Endothelial cell of umbilical vein (primary cell): ENCODE measurements around the gene SRRD. TPM values are rescaled to one million over a fixed set of nuclear protein-coding genes. Genes with fewer than 3 reads are reported as not detected.

Experiments
- BruUV-seq: library from RNA; stranded (reverse); fragments of 400-500 nt; replicated peaks from 2 replicates; lab custom pipeline; 2021; lab: Mats Ljungman, UMichigan
- CTCF ChIA-PET: fragments of 300-600, 350-600 bp; sonication (Branson Sonifier 250); formaldehyde crosslinking; loops from one replicate; lab custom pipeline; 2021; ENCODE audit warnings: antibody characterized with exemption, inconsistent platforms; lab: Charles Lee
- POLR2A ChIA-PET: fragments of 300-600, 350-600 bp; sonication (Branson Sonifier 250); formaldehyde crosslinking; loops from one replicate; lab custom pipeline; 2021; ENCODE audit warnings: antibody characterized with exemption, inconsistent platforms; lab: Charles Lee
- DNase-seq: peaks from one replicate; pipeline ENCODE4 v3.0.0-alpha.2; 2011; ENCODE audit warnings: low read depth, low spot score
- FAIRE-seq: peaks from 2 replicates; lab custom pipeline; 2011; peaks lifted over from hg19 to GRCh38; lab: Jason Lieb, UNC
- H2AFZ ChIP-seq: 2 replicates; pipeline ENCODE4 v1.6.0; 2012; ENCODE audit warnings: low read depth, low read length, control low read depth, inconsistent platforms
- H3K27ac ChIP-seq: 2 replicates; pipeline ENCODE4 v1.5.1; 2011; ENCODE audit warnings: low read depth, mild to moderate bottlenecking, control low read depth, low read length, moderate library complexity; ENCODE audit not compliant: insufficient read depth
- H3K27me3 ChIP-seq, 2 experiments: 2 replicates each; pipeline versions ENCODE4 v1.6.0 to v1.6.1; 2011; ENCODE audit warnings: low read length in 2 of 2, mixed read lengths in 1 of 2; ENCODE audit not compliant: control insufficient read depth in 2 of 2, insufficient read depth in 2 of 2
- H3K36me3 ChIP-seq, 2 experiments: 2 replicates in 1 of 2; 3 replicates in 1 of 2; pipeline ENCODE4 v1.5.1; 2011; ENCODE audit warnings: low read length in 2 of 2, mild to moderate bottlenecking in 1 of 2, moderate library complexity in 1 of 2; ENCODE audit not compliant: control insufficient read depth in 2 of 2, insufficient read depth in 2 of 2; ENCODE audit errors: extremely low read depth in 1 of 2
- H3K4me1 ChIP-seq: 3 replicates; pipeline ENCODE4 v1.5.1; 2011; ENCODE audit warnings: mild to moderate bottlenecking, low read length; ENCODE audit not compliant: control insufficient read depth, insufficient read depth; ENCODE audit errors: extremely low read depth
- H3K4me2 ChIP-seq: 2 replicates; pipeline ENCODE4 v1.6.1; 2011; ENCODE audit warnings: low read length, control low read depth, mixed read lengths; ENCODE audit not compliant: insufficient read depth
- H3K4me3 ChIP-seq, 3 experiments: fragments of 200-600 bp in 1 of 3; sonication (generic), shearing (Covaris generic) in 1 of 3; replicated peaks in 1 of 3; 2 replicates each; pipeline ENCODE4 v1.5.1; 2011 to 2016; ENCODE audit warnings: control low read depth in 3 of 3, low read length in 3 of 3, mild to moderate bottlenecking in 2 of 3, inconsistent platforms in 1 of 3, low read depth in 1 of 3, moderate library complexity in 1 of 3; ENCODE audit not compliant: insufficient read depth in 1 of 3
- H3K79me2 ChIP-seq: 2 replicates; pipeline ENCODE4 v1.6.0; 2012; ENCODE audit warnings: low read length, inconsistent platforms; ENCODE audit not compliant: control insufficient read depth, insufficient read depth
- H3K9ac ChIP-seq: replicated peaks from 2 replicates; pipeline ENCODE3; 2011; ENCODE audit warnings: low read length, control low read depth; ENCODE audit not compliant: insufficient read depth; ENCODE audit errors: extremely low read depth
- H3K9me1 ChIP-seq: replicated peaks from 3 replicates; pipeline ENCODE4 v1.6.0; 2011; ENCODE audit warnings: mild to moderate bottlenecking, low read length; ENCODE audit not compliant: control insufficient read depth, insufficient read depth; ENCODE audit errors: extremely low read depth
- H3K9me3 ChIP-seq: replicated peaks from 2 replicates; pipeline ENCODE4 v1.5.1; 2012; ENCODE audit warnings: low read length, inconsistent platforms; ENCODE audit not compliant: control insufficient read depth, insufficient read depth
- H4K20me1 ChIP-seq: replicated peaks from 2 replicates; pipeline ENCODE3; 2011; ENCODE audit warnings: mild to moderate bottlenecking, low read length; ENCODE audit not compliant: control insufficient read depth, insufficient read depth; ENCODE audit errors: extremely low read depth
- FOS ChIP-seq: IDR thresholded peaks from 2 replicates; pipeline ENCODE4 v1.6.1; 2011; ENCODE audit warnings: mild to moderate bottlenecking, low read length, moderate library complexity, borderline replicate concordance; ENCODE audit not compliant: insufficient read depth
- GATA2 ChIP-seq: IDR thresholded peaks from 2 replicates; pipeline ENCODE4 v1.7.0; 2011; ENCODE audit warnings: low read depth, mild to moderate bottlenecking, moderate library complexity, mixed read lengths, low read length; ENCODE audit not compliant: insufficient read length, insufficient read depth
- JUN ChIP-seq: IDR thresholded peaks from 2 replicates; pipeline ENCODE4 v1.6.1; 2011; ENCODE audit warnings: borderline replicate concordance, low read depth; ENCODE audit not compliant: insufficient read length, insufficient read depth
- POLR2A ChIP-seq: IDR thresholded peaks from 2 replicates; pipeline ENCODE4 v1.6.1; 2012; ENCODE audit warnings: low read depth, mild to moderate bottlenecking, control low read depth, low read length
- POLR2AphosphoS5 ChIP-seq: IDR thresholded peaks from 2 replicates; pipeline ENCODE4 v1.6.1; 2012; ENCODE audit warnings: low read depth, mild to moderate bottlenecking, control low read depth, low read length, moderate library complexity; ENCODE audit not compliant: insufficient read depth
- dilution Hi-C: fragments of 300-500 bp; cut with MboI; formaldehyde crosslinking; loops from one replicate; pipeline ENCODE4 v1.15.0; 2019; ENCODE audit warnings: low sequenced_read_pairs; ENCODE audit not compliant: extremely low pct_ligation_motif_present
- intact Hi-C: fragments of 100-400 bp; cut with micrococcal nuclease; formaldehyde crosslinking; loops from one replicate; pipeline ENCODE4 v1.10.0; 2022
- polyA plus RNA-seq, 4 experiments: library from polyadenylated mRNA; depleted of rRNA in 3 of 4; stranded (reverse) in 3 of 4; unstranded in 1 of 4; fragments of >200 nt; gene quantifications; 2 replicates each; pipeline versions ENCODE4 v1.2.1 to v1.2.3, GENCODE V29; 2011 to 2012; ENCODE audit warnings: missing spikeins in 1 of 4
- total RNA-seq: library from RNA; stranded (reverse); gene quantifications from 2 replicates; pipeline ENCODE4 v1.2.3, GENCODE V29; 2021
- TF ChIP-seq, protein P1 (sequence below), 2 donors: IDR thresholded peaks; 1 replicate in 1 of 2; 2 replicates in 1 of 2; pipeline ENCODE4 v1.5.1; 2011; ENCODE audit warnings: low read length in 2 of 2, mild to moderate bottlenecking in 2 of 2, moderate library complexity in 2 of 2, control low read depth in 1 of 2, inconsistent platforms in 1 of 2, low read depth in 1 of 2; ENCODE audit not compliant: insufficient read depth in 1 of 2; ENCODE audit errors: extremely low read depth in 1 of 2

The SRRD gene
- total and polyA plus RNA-seq, 2 donors (not counting 3 experiments of a cell fraction or from before 2014, with no cell fraction given), result 23.4 to 24.2 TPM

DNA sequence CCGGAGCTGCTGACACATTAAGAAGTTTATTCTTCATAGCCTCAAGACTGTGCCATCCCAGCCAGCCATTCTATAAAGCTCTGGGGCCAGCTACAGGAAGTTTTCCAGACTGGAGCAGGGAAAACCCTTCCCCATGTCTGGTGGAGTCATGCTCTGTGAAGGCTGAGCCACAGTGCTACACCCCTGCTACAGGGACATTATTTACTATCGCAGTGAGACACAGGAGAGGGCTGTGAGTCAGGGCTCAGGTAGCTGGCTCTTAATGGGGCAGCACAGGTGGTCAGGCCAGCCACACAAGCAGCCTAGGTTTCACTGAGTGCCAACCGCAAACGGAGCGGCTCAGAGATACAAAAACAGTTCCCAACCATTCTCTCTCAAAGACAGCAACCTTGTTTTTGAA, 12.2 kb upstream of the SRRD start:
- H2AFZ ChIP-seq, result no peak overlapping the region
- peak overlapping the region; percentile 28 for H3K9ac ChIP-seq
- no peak overlapping the region for H3K4me3 ChIP-seq
- peaks cover 28% of the 10 kb centered on the region for H3K4me1 ChIP-seq
- peak overlapping the region; percentile 4 for H3K4me2 ChIP-seq
- no peaks in the 10 kb centered on the region for H4K20me1 ChIP-seq
- no peaks in the 10 kb centered on the region for H3K9me1 ChIP-seq
- H3K27me3 ChIP-seq, result no peaks in the 10 kb centered on the region
- ChIA-PET POLR2A (interaction anchor here (0.5 kb wide), 1 partner anchor 29 kb away, joined by 3 read pairs; no protein-coding TSS in a partner anchor), CTCF (interaction anchor here (1.2 to 1.9 kb wide), 6 partner anchors 10 to 194 kb away, joined by 3 to 10 read pairs (median 6); partner anchors contain the start of genes HPS4 and SRRD)
- BruUV-seq, result no TSS peak
- H3K79me2 ChIP-seq, result no peaks in the 10 kb centered on the region
- peaks cover 10 to 23% of the 10 kb centered on the region in 2 experiments for H3K36me3 ChIP-seq
- dilution Hi-C loops, result no loop called here
- intact Hi-C loops, result loop anchor here (1.0 kb wide), 1 partner anchor 29 kb away; no protein-coding TSS in a partner anchor
- FAIRE-seq, result peak; percentile 69
- TF ChIP-seq JUN (peak; percentile 18), FOS (peak; percentile 96), POLR2AphosphoS5 (peak; percentile 36), POLR2A (no peak)
- TF ChIP-seq, protein P1, sequence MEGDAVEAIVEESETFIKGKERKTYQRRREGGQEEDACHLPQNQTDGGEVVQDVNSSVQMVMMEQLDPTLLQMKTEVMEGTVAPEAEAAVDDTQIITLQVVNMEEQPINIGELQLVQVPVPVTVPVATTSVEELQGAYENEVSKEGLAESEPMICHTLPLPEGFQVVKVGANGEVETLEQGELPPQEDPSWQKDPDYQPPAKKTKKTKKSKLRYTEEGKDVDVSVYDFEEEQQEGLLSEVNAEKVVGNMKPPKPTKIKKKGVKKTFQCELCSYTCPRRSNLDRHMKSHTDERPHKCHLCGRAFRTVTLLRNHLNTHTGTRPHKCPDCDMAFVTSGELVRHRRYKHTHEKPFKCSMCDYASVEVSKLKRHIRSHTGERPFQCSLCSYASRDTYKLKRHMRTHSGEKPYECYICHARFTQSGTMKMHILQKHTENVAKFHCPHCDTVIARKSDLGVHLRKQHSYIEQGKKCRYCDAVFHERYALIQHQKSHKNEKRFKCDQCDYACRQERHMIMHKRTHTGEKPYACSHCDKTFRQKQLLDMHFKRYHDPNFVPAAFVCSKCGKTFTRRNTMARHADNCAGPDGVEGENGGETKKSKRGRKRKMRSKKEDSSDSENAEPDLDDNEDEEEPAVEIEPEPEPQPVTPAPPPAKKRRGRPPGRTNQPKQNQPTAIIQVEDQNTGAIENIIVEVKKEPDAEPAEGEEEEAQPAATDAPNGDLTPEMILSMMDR (IDR thresholded peaks at IDR 0.05; ENCODE audit: extremely low read depth in 1 of 2, insufficient read depth in 1 of 2, low read depth in 1 of 2, low read length in 2 of 2), result no peak
- peak; percentile 92 for DNase-seq
- no peaks in the 10 kb centered on the region for H3K9me3 ChIP-seq
- peak overlapping the region; percentile 87 for H3K27ac ChIP-seq

DNA sequence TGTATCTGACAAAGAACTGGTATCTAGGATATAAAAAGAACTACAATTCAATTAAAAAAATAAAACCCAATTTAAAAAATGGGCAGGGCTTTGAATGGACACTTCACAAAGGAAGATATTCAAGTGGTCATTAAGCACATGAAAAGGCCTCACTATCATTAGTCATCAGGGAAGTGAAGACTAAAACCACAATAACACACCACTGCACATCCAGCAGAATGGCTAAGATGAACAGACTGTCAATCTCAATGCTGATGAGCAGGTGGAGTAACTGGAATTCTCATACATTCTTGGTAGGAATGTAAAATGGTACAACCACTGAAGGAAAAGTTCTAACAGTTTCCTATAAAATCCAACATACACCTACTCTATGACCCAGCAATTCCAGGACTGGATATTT, 9.0 kb upstream of the SRRD start:
- FAIRE-seq (peak; percentile 74), DNase-seq (peak; percentile 8)
- Histone ChIP-seq H3K4me1 (peaks cover 30% of the 10 kb centered on the region), H2AFZ (no peak overlapping the region), H3K36me3 (peaks cover 10 to 27% of the 10 kb centered on the region in 2 experiments), H3K9me1 (no peaks in the 10 kb centered on the region), H3K27me3 (no peaks in the 10 kb centered on the region), H3K9me3 (no peaks in the 10 kb centered on the region), H3K27ac (no peak overlapping the region), H3K9ac (no peak overlapping the region), H3K4me3 (no peak overlapping the region), H3K79me2 (peaks cover 5% of the 10 kb centered on the region), H4K20me1 (no peaks in the 10 kb centered on the region), H3K4me2 (no peak overlapping the region)
- ChIA-PET POLR2A (no interaction called here), CTCF (interaction anchor here (1.5 kb wide), 1 partner anchor 37 kb away, joined by 3 read pairs; no protein-coding TSS in a partner anchor)
- dilution Hi-C loops (no loop called here), intact Hi-C loops (no loop called here)
- TF ChIP-seq FOS, result peak; percentile 46
- TF ChIP-seq, protein P1 (IDR thresholded peaks at IDR 0.05; ENCODE audit: extremely low read depth in 1 of 2, insufficient read depth in 1 of 2, low read depth in 1 of 2, low read length in 2 of 2), result no peak
- TF ChIP-seq GATA2, result no peak
- BruUV-seq, result no TSS peak
